Thoracic aorta endothelial cell (primary cell): ENCODE measurements around the gene SRPX2. TPM values are rescaled to one million over a fixed set of nuclear protein-coding genes. Genes with fewer than 3 reads are reported as not detected.

ENCODE experiments used
- total RNA-seq: library from RNA; depleted of rRNA; stranded (reverse); fragments of >200 nt; gene quantifications from 2 replicates; pipeline ENCODE4 v1.2.3, GENCODE V29; 2012

The SRPX2 gene
- 109 and 143 TPM in 2 replicates for total RNA-seq

DNA sequence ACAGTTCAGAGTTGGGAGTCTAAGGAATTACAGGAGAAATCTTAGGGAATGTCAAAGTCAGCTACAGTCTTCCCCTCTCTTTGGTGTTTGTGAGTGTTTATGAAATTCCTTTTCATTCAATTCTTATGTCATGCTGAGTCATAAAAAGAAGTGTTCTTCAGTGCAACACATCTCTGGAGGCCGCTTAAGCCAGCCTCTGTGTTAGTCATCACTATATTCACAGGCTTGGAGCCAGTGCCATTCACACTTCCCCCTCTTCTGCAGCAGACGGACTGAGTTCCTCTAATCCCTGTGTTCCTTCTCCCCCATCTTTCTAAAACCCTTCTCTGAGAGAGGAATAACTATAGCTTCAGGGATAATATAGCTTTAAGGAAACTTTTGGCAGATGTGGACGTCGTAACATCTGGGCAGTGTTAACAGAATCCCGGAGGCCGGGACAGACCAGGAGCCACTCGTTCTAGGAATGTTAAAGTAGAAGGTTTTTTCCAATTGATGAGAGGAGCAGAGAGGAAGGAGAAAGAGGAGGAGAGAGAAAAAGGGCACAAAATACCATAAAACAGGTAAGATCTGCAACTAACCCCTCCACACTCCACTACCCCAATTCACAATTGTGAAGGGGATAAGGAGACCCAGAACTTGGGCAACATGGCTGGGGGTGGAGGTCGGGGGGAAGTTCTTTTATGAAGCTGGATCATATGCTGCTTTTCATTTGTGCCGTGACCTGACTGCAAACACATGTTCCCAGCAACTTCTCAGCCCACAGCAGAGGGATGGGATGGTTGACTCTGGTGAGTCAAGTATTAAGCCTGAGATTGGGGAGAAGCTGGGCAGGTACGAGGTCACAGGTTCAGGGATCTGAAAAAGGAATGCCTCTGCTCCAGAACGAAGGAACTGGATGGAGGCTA lies at the start of gene SRPX2:
Gene SRPX2, plus strand, starts transcription at position 244 of the 905 bp plus-strand sequence. CDS start 2,124 bp downstream, outside the sequence.

DNA sequence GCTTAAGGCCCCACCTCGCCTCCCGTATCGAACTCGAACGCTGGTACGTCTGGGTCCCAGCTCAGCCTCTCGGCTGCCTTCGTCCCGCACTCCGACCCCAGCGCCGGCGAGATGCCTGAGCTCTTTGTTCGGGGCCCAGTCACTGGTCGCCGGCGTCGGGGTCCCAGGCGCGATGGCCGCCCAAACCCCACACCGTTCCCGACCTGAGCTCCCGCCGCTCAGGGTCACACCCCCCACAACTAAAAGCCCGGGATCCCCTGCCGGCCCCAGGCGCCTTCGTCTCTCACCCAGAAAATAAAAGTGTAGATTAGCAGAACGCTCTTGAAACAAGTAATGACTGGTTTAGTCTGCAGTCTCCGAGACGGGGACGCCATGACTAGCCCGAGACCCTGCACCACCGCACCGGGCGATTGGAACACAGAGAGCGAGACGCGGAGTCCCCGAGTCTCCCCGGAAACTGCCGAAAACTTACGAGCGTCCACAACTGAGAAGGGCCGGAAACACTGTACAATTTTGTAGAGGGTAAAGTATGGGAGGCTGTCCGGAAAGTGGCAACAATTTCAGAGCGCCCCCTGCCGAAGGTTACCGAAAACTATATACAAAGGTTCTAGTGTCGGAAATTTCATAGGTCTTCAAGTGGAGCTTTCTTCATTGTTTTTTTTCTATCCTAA lies 7.5 kb upstream of the SRPX2 start, which contains the start of gene TSPAN6:
Gene TSPAN6, minus strand, starts transcription at position 486 of the 671 bp plus-strand sequence. Its CDS starts 112 bp downstream, at position 374.

Other genes with a start within 250 kb of the SRPX2 start
- 1.1 and 1.6 TPM in 2 replicates for gene PCDH19, start 233.9 kb upstream of the SRPX2 start, total RNA-seq
- gene TNMD, start 59.3 kb upstream of the SRPX2 start, total RNA-seq, result not detected in 2 replicates
- 49.3 and 60.9 TPM in 2 replicates for gene TSPAN6, start 7.4 kb upstream of the SRPX2 start, total RNA-seq
- gene SYTL4, start 87.9 kb downstream of the SRPX2 start, total RNA-seq, result 13.3 and 20.1 TPM in 2 replicates
- 24.6 and 25.3 TPM in 2 replicates for gene CSTF2, start 176.2 kb downstream of the SRPX2 start, total RNA-seq
- gene NOX1, start 230.2 kb downstream of the SRPX2 start, total RNA-seq, result not detected in 2 replicates